ENCODE measurements around the gene MAVS.

The MAVS gene

GRCh38 chr20:3922983-3923339, 76.3 kb downstream of the MAVS start:
- in situ Hi-C loops (cut with MboI; ENCODE audit: low pct_unique_long_range_greater_than_20kb, low sequenced_read_pairs, unreplicated experiment): no loop called here

GRCh38 chr20:3923818-3924217, 77.2 kb downstream of the MAVS start:
- in situ Hi-C loops (cut with MboI; ENCODE audit: low pct_unique_long_range_greater_than_20kb, low sequenced_read_pairs, unreplicated experiment): no loop called here
- DNase-seq (ENCODE audit: low spot score): no peak
- TF ChIP-seq CTCF (IDR thresholded peaks at IDR 0.05; ENCODE audit: extremely low read depth, insufficient read depth, missing control alignments): no peak

More at GRCh38 chr20:3922983-3923339, 76.3 kb downstream of the MAVS start:
- no peak for TF ChIP-seq CTCF (IDR thresholded peaks at IDR 0.05; ENCODE audit: extremely low read depth, insufficient read depth, missing control alignments)
- no peak for DNase-seq (ENCODE audit: low spot score)

GRCh38 chr20:3924304-3925112, 77.9 kb downstream of the MAVS start:
- TF ChIP-seq CTCF (IDR thresholded peaks at IDR 0.05; ENCODE audit: extremely low read depth, insufficient read depth, missing control alignments): peak; percentile 20
- no peak for DNase-seq (ENCODE audit: low spot score)
- in situ Hi-C loops (cut with MboI; ENCODE audit: low pct_unique_long_range_greater_than_20kb, low sequenced_read_pairs, unreplicated experiment): no loop called here

- DNase-seq (ENCODE audit: low spot score): no peak
- in situ Hi-C loops (cut with MboI; ENCODE audit: low pct_unique_long_range_greater_than_20kb, low sequenced_read_pairs, unreplicated experiment): no loop called here
- no peak for TF ChIP-seq CTCF (IDR thresholded peaks at IDR 0.05; ENCODE audit: extremely low read depth, insufficient read depth, missing control alignments)
These were observed 78.6 kb downstream of the MAVS start for GRCh38 chr20:3925113-3925695.

Measured in GM13977 (cell line).